ENCODE results near the gene PDLIM3. TPM values are rescaled to one million over a fixed set of nuclear protein-coding genes. Genes with fewer than 3 reads are reported as not detected.

The PDLIM3 gene
- total RNA-seq, 1 experiment from 2014 or later, result 13.6 TPM

DNA sequence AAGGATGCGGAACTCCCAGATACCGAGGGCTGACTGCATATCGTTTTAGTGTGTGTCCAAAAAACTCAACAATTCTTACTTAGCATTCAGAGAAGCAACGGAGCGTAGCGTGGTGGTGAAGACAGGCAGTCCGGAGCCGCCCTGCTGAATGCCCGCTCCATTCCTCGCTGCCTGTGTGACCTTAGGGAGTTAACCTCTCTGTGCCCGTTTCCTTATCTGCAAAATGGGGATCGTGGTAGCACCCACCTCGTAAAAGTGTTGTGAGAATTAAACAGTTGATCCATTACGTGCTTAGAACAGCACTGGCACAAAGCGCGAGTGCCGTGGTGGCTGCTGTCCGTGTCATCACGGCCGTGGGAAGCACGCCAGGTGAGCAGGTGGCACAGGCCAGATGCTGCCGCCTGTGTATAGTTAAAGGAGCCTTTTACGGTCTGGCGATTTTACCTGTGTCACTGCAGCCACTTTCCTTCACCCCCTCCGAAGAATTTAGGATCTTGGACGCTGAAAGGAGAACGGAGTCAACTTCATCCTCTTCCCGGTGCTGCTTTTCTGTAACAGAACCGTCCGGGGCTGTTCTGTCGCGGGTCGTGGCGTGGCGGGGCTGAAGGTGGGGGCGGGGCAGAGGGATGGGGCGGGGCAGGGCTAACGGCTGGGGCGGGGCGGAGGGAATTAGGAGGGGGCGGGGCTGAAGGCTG lies 64.7 kb downstream of the PDLIM3 start:
- DNase-seq (ENCODE audit: low read depth), result peak; percentile 13

DNA sequence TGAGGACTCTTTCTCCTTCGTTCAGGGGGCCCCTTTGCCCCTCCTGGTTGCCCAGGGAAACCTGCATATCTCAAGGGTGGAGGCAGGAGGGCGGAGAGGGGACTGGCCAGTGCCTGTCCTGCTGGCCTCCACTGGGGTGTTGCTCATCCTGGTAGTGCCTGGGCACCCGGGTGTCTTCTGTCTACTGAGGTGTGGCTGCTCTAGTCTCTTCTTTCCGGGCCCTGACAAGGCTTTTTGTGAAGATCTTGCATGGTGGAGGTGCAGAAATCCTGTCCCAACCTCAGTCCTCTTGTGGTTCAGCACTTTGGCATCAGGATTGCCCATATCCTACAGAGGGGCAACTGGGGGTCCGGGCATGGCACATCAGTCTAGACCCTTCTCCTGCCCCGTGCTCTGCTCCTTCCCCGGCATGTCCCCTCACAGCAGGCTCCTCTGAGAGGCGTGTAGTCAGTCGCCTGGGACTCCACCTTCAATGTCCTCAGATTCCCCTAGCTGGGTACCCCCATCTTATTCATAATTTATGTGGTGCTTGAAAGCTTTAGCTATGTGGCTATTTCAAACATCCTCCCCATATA lies 65.6 kb downstream of the PDLIM3 start:
- no peak for DNase-seq (ENCODE audit: low read depth)

DNA sequence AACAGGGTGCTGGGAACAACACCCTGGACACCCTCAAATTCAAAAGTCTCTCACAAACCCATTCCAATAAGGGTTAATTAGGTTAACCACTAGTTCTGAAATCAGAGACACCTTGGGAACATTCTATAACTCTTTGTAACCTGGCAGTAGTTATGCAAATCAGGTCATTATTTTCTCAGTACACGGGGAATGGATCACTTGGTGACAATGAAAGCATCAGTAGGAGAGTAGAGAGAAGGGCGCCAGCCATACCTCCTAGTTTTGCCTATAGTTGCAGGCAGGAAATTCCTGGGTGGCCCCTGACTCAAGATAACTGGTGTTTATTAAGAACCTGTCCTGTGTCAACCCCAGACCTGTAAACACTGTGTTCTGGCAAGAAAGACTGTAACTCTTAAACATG lies 66.3 kb downstream of the PDLIM3 start:
- no peak for DNase-seq (ENCODE audit: low read depth)

DNA sequence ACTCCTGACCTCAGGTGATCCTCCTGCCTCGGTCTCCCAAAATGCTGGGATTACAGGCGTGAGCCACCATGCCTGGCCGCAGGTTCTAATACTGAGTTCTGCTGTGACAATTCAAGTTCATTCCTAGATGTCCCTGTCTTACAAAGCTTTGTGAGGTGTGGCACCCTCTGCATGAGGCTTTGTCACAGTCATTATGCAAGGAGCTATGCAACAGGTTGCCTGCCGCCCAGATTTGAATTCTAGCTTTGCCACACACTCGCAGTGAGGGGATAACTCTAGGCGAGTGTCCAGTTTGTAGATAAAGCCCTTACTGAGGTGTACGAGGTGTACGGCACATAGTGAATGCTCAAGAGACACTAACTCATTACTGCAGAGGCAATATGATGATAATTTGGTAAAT lies 67.3 kb downstream of the PDLIM3 start:
- DNase-seq (ENCODE audit: low read depth), result no peak

DNA sequence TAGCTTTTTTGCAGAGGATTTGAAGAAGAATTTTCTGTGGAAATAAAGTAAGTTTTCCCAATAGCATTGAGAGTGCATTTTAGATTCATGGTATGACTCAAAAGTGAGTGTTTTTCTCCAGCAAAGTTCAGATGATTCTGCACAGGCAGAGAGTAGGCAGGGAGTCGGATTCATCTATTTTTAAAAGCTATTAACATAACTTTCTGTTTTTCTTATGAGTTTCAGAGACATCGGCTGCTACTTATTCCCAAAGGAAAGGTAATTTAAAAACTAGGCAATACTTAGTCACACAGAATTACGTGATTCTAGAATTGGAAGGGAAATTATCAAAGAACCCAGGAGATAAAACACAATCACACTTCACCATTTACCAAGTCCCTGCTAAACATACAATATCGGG lies 68.2 kb downstream of the PDLIM3 start:
- DNase-seq (ENCODE audit: low read depth), result no peak

DNA sequence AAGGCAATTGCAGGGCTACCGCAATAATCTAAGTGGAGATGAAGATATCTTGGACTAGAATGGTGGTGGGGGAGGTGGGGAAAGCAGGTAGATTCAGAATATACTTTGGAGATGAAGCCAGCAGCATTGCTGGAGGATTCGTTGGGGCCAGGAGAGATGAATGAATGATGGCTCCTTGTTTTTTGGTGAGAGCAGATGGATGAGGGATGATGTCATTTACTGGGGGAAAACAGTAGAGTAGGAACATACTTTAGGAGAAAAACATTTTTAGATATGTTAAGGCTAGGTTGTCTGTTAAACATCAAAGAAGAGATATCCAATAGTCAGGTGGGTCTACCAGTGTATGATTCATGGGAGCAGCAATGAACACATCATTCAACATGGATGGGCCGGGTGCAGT lies 69.6 kb downstream of the PDLIM3 start:
- DNase-seq (ENCODE audit: low read depth), result no peak

DNA sequence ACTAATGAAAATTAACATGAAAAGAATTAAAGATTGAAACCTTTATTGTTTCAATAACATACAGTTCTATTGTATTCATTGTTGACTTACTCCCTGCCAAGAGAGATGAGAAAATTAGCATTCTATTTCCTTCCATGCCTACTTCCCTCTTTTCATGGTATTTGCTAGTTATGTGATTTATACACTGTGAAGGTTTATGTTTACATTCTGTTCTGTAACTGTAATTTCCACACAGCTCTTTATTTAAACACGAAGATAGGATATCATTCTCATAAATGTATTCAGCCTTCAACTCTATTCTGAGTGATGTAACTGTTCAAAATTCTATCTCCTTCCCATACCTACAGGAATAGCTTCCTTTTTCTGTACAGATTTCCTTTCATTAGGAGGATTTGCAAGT lies 70.4 kb downstream of the PDLIM3 start:
- DNase-seq (ENCODE audit: low read depth), result no peak

DNA sequence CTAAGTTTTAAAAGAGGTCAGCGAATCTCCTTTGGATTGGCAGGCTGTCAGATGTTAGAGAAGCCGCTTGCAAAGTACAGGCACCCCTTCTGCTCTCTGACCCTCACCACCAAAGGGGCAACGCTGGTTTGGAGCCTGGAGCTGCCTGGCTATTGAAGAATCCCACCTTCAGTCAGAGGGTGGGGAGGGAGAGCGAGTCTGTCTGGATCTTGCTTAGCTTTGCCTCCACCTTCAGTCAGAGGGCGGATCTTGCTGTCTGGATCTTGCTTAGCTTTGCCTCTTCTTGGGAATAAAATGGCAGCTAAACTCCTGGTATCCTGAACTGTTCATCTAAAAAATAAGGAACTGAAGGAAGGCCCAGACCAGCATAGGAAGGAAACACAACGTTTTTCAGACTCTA lies 71.1 kb downstream of the PDLIM3 start:
- peak; percentile 8 for DNase-seq (ENCODE audit: low read depth)

DNA sequence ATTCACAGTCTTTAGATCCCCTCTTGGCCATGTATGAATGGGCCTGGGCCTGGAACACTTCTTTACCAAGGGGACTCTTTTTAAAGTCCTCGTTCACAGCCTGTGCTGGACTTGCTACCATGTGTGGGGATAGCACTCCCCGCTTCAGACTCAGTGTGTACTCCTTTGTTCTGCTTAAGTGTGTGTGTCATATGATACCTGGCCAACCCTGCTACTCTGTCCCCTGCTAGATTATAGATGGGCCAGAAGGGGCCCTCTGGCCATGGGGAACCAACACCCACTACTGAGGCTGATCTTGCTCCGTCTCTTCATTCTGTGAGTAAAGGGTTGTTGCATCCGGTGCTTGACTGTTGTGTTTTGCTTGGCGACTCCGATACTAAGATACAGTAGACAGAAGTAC lies 71.8 kb downstream of the PDLIM3 start:
- DNase-seq (ENCODE audit: low read depth), result no peak

DNA sequence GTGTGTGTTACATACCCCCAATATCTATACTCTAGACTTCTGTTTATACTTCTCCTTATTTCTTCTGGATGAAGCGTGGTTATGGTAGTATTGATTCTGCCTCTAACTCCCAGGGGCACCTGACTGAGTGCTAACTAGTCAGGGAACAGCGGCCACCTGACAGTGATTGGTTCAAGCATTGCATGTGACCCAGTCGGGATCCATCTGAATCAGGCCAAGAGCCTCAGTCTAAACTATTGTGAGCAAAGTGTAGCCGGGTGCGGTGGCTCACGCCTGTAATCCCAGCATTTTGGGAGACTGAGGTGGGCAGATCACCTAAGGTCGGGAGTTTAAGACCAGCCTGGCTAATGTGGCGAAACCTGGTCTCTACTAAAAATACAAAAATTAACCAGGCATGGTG lies 73.7 kb downstream of the PDLIM3 start:
- DNase-seq (ENCODE audit: low read depth), result no peak

DNA sequence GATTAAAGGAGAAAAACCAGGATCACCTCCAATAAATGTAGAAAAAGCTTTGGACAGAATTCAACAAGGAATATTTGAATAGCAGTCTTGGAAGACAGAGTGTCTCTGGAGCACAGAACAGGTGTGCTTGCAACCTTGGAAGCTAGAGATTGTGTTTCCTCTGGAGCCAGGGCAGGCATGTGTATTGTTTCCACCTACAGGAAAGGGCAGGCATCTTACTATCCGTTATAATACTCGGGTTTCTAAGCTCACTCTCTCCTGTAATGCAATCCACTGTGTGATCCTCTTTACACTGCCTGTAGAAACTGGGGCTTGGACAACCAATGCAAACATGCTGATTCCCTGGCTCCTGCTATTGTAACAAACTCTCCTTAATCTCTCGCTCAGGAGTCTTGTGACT lies 78.2 kb downstream of the PDLIM3 start:
- DNase-seq (ENCODE audit: low read depth), result no peak

DNA sequence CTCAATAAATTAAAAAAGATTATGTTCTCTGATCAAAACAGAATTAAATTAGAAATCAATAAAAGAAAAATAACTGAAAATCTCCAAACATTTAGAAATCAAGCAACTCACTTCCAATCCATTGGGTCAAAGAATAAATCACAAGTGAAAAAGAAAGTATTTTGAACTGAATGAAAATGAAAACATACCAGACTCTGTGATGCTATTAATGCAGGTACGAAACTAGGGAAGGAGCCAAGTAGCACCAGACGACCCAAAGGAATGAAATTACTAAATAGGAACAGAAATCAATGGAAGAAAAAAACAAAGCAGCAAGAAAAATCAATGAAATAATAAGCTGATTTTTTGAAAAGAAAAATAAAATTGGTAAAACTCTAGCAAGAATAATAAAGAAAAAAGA lies 79.2 kb downstream of the PDLIM3 start:
- DNase-seq (ENCODE audit: low read depth), result no peak

Other genes starting within 250 kb of the PDLIM3 start
- 0.48 and 0.68 TPM in 2 replicates for gene LRP2BP, start 139.6 kb downstream of the PDLIM3 start, total RNA-seq (2014; rRNA removed; shearing (Covaris generic))
- 23.3 and 38.2 TPM in 2 replicates for gene ANKRD37, start 138.7 kb downstream of the PDLIM3 start, total RNA-seq (2014; rRNA removed; shearing (Covaris generic))
- 28.8 and 38.6 TPM in 2 replicates for gene UFSP2, start 109.5 kb downstream of the PDLIM3 start, total RNA-seq (2014; rRNA removed; shearing (Covaris generic))
- gene CCDC110, start 63.8 kb downstream of the PDLIM3 start, total RNA-seq (2014; rRNA removed; shearing (Covaris generic)), result 1.2 and 3.3 TPM in 2 replicates